NK-92 (cell line): ENCODE measurements around the gene ATG2A.

Experiments
- DNase-seq: peaks from one replicate; lab custom pipeline; 2025; ENCODE audit not compliant: unreplicated experiment; lab: John Stamatoyannopoulos, UW

ATG2A gene

DNA sequence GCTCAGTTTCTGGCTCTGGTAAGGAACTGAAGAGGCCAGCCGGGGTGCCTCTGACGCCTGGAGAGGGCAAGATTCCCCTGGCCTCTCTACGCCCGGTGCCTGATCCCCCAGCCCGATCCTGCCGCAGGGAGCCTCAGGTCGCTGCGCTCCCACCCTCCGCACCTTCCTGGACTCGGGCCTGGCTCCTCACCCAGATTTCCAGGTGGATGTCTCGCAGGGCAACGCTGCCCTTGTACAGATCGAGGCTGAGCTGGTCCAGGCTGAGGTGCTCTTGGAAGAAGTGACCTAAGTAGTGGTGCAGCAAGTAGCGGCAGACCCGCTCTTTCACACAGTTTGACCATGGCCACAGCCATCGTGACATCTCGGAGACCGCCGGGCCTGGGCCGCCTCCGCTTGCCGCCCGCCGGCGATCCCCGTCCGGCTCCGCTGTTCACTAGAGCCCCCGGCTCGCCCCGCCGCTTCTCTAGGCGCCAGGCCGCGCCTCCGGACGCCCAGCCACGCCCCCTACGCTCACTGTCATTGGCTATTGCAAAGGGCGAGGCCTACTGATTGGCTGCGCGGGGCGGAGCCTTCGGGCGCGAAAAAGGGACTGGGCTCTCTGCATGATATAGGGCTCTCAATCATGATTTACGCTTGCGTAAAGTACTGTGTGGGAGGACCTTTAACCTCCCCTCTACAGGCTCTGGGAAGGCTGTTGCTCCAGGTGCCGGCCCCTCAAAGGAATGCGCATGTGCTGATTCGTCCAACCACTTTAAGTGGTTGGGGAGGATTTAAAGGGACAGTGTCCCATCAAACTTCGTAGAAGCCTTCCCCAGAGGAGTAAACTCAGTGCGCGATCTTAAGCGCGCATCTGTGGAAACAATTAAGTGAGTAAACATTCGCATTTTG, at the start of gene ATG2A:
Gene ATG2A, minus strand, starts transcription at position 435 of the 888 bp plus-strand sequence. Its CDS starts 74 bp downstream, at position 361.
- peak; percentile 94 for DNase-seq

DNA sequence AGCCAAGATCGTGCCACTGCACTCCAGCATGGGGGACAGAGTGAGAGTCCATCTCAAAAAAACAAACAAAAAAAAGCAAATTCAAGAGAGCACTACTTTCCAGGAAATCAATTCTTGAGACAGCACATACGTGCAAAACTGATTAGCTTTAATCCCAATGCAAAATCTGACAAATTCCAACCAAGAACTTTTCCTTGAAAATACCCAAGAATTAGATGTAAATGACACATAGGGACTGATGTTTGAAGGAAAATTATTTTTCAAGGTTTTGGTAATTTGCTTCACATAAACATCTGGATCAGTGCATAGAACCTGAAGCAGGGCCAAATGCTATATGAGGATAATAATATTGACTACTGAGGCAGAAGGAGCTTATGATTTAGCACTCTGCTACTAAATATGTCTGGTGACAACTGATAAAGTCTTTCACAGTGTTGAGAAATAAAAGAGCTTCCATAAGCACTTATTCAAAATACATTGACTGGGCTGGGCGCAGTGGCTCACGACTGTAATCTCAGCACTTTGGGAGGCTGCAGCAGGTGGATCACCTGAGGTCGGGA, 46.1 kb upstream of the ATG2A start:
- DNase-seq, result no peak

DNA sequence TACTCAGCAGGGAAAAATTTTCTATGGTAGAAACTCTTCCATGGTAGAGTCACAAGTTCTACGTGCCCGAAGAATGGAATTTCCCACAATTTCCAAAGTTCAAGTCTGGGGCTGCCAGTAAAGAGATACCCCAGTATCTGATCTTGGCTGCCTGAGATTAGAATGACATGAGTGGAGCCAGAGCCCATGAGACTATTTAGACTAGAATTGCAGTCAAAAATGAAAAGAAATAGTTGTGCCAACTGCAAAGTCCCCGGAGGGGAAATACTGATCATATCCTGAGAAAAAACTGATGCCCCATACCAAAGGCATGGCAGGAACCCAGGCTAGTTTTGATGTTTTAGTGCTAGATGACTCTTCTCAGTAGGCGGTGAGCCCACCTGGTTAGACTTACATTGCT, 43.7 kb upstream of the ATG2A start:
- DNase-seq, result no peak

GRCh38 chr11:64959498-64959897, 42.5 kb upstream of the ATG2A start:
- no peak for DNase-seq

DNA sequence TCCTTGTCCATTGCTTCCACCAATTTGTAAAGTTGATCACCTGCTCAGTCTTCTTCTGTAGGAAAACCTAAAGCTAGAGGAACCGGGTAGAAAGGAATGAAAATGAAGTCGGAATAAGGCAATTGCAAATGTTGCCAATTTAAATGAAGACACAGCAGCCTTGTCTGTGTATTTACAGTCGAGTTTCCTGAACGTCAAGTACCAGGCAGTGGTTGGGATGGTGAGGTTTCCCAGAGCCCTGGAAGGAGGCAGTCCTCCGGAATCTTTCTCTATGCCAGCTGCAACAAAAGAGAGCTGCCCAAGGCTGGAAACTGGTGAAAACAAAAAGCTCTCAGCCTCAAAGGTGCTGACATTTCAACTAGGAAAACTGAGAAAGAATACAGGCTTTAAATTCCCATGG, 37.2 kb upstream of the ATG2A start:
- DNase-seq, result no peak

DNA sequence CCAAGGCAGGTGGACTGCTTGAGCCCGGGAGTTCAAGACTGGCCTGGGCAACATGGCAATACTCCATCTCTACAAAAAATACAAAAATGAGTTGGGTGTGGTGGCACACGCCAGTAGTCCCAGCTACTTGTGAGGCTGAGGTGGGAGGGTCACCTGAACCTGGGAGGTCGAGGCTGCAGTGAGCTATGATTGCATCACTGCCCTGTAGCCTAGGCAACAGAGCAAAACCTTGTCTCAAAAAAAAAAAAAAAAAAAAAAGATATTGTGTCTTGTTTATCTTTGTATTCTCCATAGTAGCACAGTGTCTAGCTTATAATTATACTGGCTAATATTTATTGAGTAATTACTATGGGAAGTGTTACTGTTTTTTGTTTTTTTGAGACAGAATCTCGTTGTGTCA, 34.5 kb upstream of the ATG2A start:
- DNase-seq, result no peak

GRCh38 chr11:64947208-64947814, 30.3 kb upstream of the ATG2A start:
- no peak for DNase-seq

DNA sequence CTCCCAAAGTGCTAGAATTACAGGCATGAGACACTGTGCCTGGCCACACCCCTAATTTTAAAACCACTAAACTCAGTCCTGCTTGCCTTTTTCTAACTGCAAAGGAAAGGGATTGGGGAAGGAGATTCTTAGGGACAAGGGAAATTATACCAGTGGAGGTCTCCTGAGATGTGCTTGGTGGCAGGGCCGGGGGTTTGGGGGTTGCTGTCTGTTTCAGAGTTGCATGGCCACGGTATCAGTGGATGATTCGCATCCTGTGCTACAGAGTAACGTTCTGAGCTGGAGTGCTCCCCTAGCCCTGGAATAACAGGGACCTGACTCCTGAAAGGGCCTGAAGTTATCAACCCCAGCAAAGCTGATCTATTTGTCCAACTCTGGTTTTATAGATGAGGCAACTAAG, 19.5 kb upstream of the ATG2A start:
- DNase-seq, result no peak

DNA sequence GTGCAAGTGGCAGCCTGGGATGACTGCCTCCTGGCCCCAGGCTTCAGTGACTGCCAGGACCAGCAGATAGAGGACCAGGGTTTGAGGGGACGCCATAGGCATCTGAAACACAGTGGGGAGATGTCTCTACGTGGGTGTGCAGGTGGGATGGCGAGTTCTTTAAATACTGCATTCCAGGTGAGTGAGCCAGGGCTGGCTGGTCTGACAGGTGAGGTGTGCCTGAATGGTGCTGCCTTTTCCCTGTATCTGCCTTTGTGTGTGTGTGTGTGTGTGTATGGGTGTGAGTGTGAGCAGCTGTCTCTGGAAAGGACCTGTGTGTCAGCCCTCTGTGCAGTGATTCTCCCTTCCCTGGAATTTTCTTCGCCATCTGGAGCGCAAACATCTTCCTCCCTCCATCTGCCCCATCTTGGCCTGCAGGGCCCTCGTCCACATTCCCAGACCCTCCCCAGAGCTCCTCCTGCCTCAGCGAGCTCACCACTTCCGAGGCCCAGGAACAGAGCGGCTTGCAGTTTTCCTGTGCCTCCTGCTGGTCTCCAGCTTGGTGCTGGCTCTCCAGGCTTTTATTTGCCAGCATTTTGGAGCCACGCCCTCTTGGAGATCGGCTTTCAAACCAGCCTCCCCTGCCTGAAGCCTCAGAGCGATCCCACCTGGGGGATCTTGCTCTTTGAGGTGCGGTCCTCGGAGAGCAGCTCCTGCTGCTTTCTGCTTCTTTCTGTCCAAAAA, 18.5 kb upstream of the ATG2A start, which contains the start of gene GPHA2:
Gene GPHA2, minus strand, starts transcription at position 535 of the 723 bp plus-strand sequence. Its CDS starts 433 bp downstream, at position 102.
- DNase-seq, result no peak

- no peak for DNase-seq
These were observed 17.8 kb upstream of the ATG2A start for GRCh38 chr11:64934682-64935358.

- no peak for DNase-seq
These were observed 17.1 kb upstream of the ATG2A start for GRCh38 chr11:64933935-64934681.

GRCh38 chr11:64933213-64933934, 16.4 kb upstream of the ATG2A start:
- DNase-seq, result no peak

DNA sequence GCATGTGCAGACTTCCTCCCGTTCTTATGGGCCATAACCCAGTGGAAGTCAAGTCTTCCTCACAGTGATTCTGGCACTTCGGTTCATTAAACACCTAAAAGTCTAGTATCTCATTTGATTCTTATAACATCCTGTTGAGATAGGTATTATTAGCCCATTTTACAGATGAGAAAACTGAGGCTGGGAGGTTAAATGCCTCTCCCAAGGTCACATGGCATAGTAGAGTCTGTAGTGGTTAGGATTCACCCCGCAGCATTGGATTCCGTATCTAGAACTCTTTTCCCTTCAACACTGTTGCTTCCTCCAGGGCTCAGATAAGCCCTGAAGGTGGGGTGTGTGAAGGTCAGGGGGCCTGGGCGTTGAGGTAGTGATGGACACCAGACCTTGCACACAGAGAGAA, 15.3 kb upstream of the ATG2A start:
- no peak for DNase-seq

DNA sequence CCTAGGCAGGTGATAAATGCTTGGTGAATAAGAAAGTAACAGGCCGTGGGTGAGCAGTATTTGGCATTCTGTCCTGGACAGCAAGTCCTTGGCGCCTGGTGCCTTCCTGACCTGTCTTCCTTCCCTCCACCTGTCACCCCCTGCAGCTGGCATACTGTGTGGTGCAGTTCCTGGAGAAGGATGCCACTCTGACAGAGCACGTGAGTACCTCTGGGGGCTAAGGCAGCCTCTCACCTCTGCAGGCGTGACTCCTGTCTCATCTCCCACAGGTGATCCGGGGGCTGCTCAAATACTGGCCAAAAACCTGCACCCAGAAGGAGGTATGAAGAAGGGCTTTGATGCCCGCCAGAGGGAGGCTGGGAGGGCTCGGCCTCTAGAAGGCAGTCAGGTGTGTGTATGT, 14.3 kb upstream of the ATG2A start:
- no peak for DNase-seq

DNA sequence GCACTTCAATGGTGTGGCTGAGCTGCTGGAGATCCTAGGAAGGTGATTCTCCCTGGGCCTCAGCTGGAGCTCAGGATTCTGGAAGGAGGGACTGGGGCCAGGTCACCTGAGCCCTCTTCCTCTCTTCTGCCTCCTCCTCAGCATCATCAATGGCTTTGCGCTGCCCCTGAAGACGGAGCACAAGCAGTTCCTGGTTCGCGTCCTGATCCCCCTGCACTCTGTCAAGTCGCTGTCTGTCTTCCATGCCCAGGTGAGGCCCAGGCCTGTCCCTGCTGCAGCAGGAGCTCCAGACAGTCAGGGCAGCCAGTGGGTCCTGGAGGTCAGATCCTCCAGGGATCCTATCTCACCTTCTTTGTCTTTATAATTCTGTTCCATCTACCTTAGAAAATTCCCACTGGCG, 13.3 kb upstream of the ATG2A start:
- no peak for DNase-seq

DNA sequence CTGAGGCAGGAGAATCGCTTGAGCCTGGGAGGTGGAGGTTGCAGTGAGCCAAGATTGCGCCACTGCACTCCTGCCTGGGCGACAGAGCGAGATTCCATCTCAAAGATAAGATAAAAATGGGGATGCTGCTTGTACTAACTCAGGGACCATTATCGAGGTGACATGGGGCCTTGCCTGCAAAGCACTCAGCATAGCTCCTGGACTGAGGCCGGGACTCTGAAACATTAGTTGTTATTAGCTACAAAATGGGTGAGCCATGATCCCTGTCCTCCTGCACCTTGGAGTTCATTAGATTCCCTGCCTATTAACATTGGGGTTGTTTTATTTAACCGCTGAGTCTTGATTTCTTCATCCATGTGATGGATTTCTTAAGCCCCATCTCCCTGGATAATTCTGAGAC, 12.6 kb upstream of the ATG2A start:
- no peak for DNase-seq

DNA sequence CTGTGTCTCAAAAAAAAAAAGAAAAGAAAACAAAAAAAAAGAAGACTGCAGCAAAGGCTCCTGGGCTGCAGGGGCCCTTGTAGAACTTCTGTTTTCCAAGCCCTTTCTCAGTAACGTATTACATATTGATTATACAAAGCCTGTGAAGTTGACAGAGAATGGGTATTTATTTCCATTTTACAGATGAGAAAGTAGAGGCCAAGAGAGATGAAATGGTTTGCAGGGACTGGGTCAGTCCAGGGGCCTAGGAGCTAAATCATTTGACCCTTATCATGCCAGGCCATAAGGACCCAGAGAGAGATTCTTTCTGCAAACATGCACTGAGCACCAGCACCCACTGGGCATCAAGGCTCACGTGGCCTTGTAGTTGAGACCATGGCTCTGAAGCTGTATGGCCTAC, 11.9 kb upstream of the ATG2A start:
- no peak for DNase-seq

- no peak for DNase-seq
These were observed 9.7 kb upstream of the ATG2A start for GRCh38 chr11:64926689-64927088.
